ENCODE results near the gene SESN1.

DNA sequence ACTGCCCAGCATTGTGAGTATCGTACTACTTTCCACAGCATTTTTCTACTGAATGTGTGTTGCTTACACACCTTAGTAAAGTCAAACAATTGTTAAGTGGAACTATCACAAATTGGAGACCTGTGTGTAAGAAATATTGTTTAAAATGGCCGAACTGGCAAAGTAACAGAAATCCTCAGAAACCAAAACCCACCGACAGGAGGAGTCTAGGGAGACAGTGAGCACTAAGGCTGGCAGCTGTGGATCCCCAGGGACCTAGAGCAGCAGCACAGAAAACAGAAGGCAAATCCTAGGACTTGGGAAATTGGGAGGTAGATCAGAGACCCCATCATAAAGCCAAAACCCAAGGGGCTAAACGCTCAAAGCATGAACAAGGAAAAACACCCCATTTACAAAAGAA, 69.9 kb downstream of the SESN1 start:
- TF ChIP-seq, protein P1, sequence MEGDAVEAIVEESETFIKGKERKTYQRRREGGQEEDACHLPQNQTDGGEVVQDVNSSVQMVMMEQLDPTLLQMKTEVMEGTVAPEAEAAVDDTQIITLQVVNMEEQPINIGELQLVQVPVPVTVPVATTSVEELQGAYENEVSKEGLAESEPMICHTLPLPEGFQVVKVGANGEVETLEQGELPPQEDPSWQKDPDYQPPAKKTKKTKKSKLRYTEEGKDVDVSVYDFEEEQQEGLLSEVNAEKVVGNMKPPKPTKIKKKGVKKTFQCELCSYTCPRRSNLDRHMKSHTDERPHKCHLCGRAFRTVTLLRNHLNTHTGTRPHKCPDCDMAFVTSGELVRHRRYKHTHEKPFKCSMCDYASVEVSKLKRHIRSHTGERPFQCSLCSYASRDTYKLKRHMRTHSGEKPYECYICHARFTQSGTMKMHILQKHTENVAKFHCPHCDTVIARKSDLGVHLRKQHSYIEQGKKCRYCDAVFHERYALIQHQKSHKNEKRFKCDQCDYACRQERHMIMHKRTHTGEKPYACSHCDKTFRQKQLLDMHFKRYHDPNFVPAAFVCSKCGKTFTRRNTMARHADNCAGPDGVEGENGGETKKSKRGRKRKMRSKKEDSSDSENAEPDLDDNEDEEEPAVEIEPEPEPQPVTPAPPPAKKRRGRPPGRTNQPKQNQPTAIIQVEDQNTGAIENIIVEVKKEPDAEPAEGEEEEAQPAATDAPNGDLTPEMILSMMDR (IDR thresholded peaks at IDR 0.05; ENCODE audit: insufficient read depth, low read depth, low read length): no peak
- TF ChIP-seq EZH2 (IDR thresholded peaks at IDR 0.05; ENCODE audit: insufficient read depth, low read length): no peak

All from astrocyte (in vitro differentiated cells and primary cell).